ENCODE data around the gene RAB20.

The RAB20 gene

GRCh38 chr13:110574161-110574560 is 12.6 kb upstream of the RAB20 start:
- Histone ChIP-seq H3K4me2 (ENCODE audit: insufficient read depth, low read length, poor library complexity, severe bottlenecking) (no peak overlapping the region), H2BK120ac (ENCODE audit: low read depth, low read length) (no peak overlapping the region)

GRCh38 chr13:110572778-110573118 is 11.2 kb upstream of the RAB20 start:
- Histone ChIP-seq H4K91ac (ENCODE audit: low read depth, low read length, poor library complexity) (no peak overlapping the region), H3K9me3 (replicated peaks in 1 of 2; ENCODE audit: control insufficient read depth in 2 of 2, insufficient read depth in 1 of 2, low read depth in 1 of 2, low read length in 2 of 2) (no peaks in the 10 kb centered on the region), H3K79me1 (ENCODE audit: low read depth, low read length) (no peaks in the 10 kb centered on the region), H3K18ac (ENCODE audit: low read length) (no peak overlapping the region), H3K4ac (ENCODE audit: low read length) (no peak overlapping the region), H3K27ac (replicated peaks; ENCODE audit: low read length) (no peak overlapping the region), H3K4me1 (ENCODE audit: control insufficient read depth in 2 of 2, insufficient read depth in 1 of 2, low read depth in 1 of 2, low read length in 2 of 2) (peaks cover 7 to 12% of the 10 kb centered on the region in 2 donors), H2BK15ac (ENCODE audit: low read length) (no peak overlapping the region), H4K8ac (ENCODE audit: low read depth, low read length) (no peak overlapping the region), H3K4me3 (ENCODE audit: low read length in 2 of 2) (no peak overlapping the region), H2BK120ac (ENCODE audit: low read depth, low read length) (no peak overlapping the region), H3K14ac (ENCODE audit: low read length) (no peak overlapping the region), H3K4me2 (ENCODE audit: insufficient read depth, low read length, poor library complexity, severe bottlenecking) (no peak overlapping the region), H3K27me3 (ENCODE audit: control insufficient read depth in 3 of 3, insufficient read depth in 3 of 3, low read depth in 1 of 3, low read length in 3 of 3) (peaks cover 0 to 22% (median 0%) of the 10 kb centered on the region in 3 experiments), H3K36me3 (replicated peaks in 1 of 2; ENCODE audit: control insufficient read depth in 2 of 2, insufficient read depth in 2 of 2, low read length in 2 of 2) (no peaks in the 10 kb centered on the region), H2AFZ (ENCODE audit: low read length) (no peak overlapping the region), H3K23ac (ENCODE audit: low read depth, low read length, poor library complexity) (no peak overlapping the region), H2AK5ac (ENCODE audit: low read depth, low read length) (no peak overlapping the region), H3K9ac (ENCODE audit: low read depth, low read length, poor library complexity) (no peak overlapping the region), H2BK12ac (ENCODE audit: low read length) (no peak overlapping the region), H2BK5ac (ENCODE audit: low read length) (no peak overlapping the region)
- DNase-seq (ENCODE audit: low spot score) = no peak
- WGBS, 2 donors (ENCODE audit: extremely low coverage in 2 of 2, insufficient read length in 2 of 2, insufficient replicate concordance in 1 of 2) = no CpG with 5 or more reads among the region's 2 CpGs

More at GRCh38 chr13:110574161-110574560, 12.6 kb upstream of the RAB20 start:
- no peak overlapping the region for H3K4me3 ChIP-seq (ENCODE audit: low read length in 2 of 2)
- no peaks in the 10 kb centered on the region for H3K79me1 ChIP-seq (ENCODE audit: low read depth, low read length)
- H3K9me3 ChIP-seq (replicated peaks in 1 of 2; ENCODE audit: control insufficient read depth in 2 of 2, insufficient read depth in 1 of 2, low read depth in 1 of 2, low read length in 2 of 2) = no peaks in the 10 kb centered on the region
- DNase-seq (ENCODE audit: low spot score) = no peak
- peak overlapping the region; percentile 78 for H3K18ac ChIP-seq (ENCODE audit: low read length)
- no peak overlapping the region for H3K14ac ChIP-seq (ENCODE audit: low read length)
- H2BK15ac ChIP-seq (ENCODE audit: low read length) = no peak overlapping the region
- no peak overlapping the region for H3K4ac ChIP-seq (ENCODE audit: low read length)
- no CpG with 5 or more reads among the region's 9 CpGs for WGBS, 2 donors (ENCODE audit: extremely low coverage in 2 of 2, insufficient read length in 2 of 2, insufficient replicate concordance in 1 of 2)
- H2BK12ac ChIP-seq (ENCODE audit: low read length) = no peak overlapping the region
- peaks cover 7 to 12% of the 10 kb centered on the region in 2 donors for H3K4me1 ChIP-seq (ENCODE audit: control insufficient read depth in 2 of 2, insufficient read depth in 1 of 2, low read depth in 1 of 2, low read length in 2 of 2)
- no peak overlapping the region for H4K91ac ChIP-seq (ENCODE audit: low read depth, low read length, poor library complexity)
- H3K9ac ChIP-seq (ENCODE audit: low read depth, low read length, poor library complexity) = no peak overlapping the region
- H3K36me3 ChIP-seq (replicated peaks in 1 of 2; ENCODE audit: control insufficient read depth in 2 of 2, insufficient read depth in 2 of 2, low read length in 2 of 2) = no peaks in the 10 kb centered on the region
- H4K8ac ChIP-seq (ENCODE audit: low read depth, low read length) = no peak overlapping the region
- H2AFZ ChIP-seq (ENCODE audit: low read length) = no peak overlapping the region
- H2BK5ac ChIP-seq (ENCODE audit: low read length) = no peak overlapping the region
- H3K23ac ChIP-seq (ENCODE audit: low read depth, low read length, poor library complexity) = no peak overlapping the region
- no peak overlapping the region for H2AK5ac ChIP-seq (ENCODE audit: low read depth, low read length)
- H3K27ac ChIP-seq (replicated peaks; ENCODE audit: low read length) = no peak overlapping the region
- peaks cover 0 to 22% (median 0%) of the 10 kb centered on the region in 3 experiments for H3K27me3 ChIP-seq (ENCODE audit: control insufficient read depth in 3 of 3, insufficient read depth in 3 of 3, low read depth in 1 of 3, low read length in 3 of 3)

GRCh38 chr13:110571896-110572777 is 10.6 kb upstream of the RAB20 start:
- H3K14ac ChIP-seq (ENCODE audit: low read length) = no peak overlapping the region
- no peak overlapping the region for H2BK12ac ChIP-seq (ENCODE audit: low read length)
- peak overlapping the region; percentile 53 for H3K23ac ChIP-seq (ENCODE audit: low read depth, low read length, poor library complexity)
- no peak overlapping the region for H4K8ac ChIP-seq (ENCODE audit: low read depth, low read length)
- H2AFZ ChIP-seq (ENCODE audit: low read length) = no peak overlapping the region
- peaks cover 7 to 12% of the 10 kb centered on the region in 2 donors for H3K4me1 ChIP-seq (ENCODE audit: control insufficient read depth in 2 of 2, insufficient read depth in 1 of 2, low read depth in 1 of 2, low read length in 2 of 2)
- H3K9ac ChIP-seq (ENCODE audit: low read depth, low read length, poor library complexity) = no peak overlapping the region
- H3K79me1 ChIP-seq (ENCODE audit: low read depth, low read length) = no peaks in the 10 kb centered on the region
- peak overlapping the region; percentile 20 for H4K91ac ChIP-seq (ENCODE audit: low read depth, low read length, poor library complexity)
- no CpG with 5 or more reads among the region's 20 CpGs for WGBS, 2 donors (ENCODE audit: extremely low coverage in 2 of 2, insufficient read length in 2 of 2, insufficient replicate concordance in 1 of 2)
- DNase-seq (ENCODE audit: low spot score) = no peak
- H2BK15ac ChIP-seq (ENCODE audit: low read length) = no peak overlapping the region
- no peak overlapping the region for H3K27ac ChIP-seq (replicated peaks; ENCODE audit: low read length)
- H3K4me2 ChIP-seq (ENCODE audit: insufficient read depth, low read length, poor library complexity, severe bottlenecking) = no peak overlapping the region
- no peaks in the 10 kb centered on the region for H3K9me3 ChIP-seq (replicated peaks in 1 of 2; ENCODE audit: control insufficient read depth in 2 of 2, insufficient read depth in 1 of 2, low read depth in 1 of 2, low read length in 2 of 2)
- peak overlapping the region; percentile 62 for H3K18ac ChIP-seq (ENCODE audit: low read length)
- no peak overlapping the region for H3K4me3 ChIP-seq (ENCODE audit: low read length in 2 of 2)
- H2BK5ac ChIP-seq (ENCODE audit: low read length) = no peak overlapping the region
- H3K27me3 ChIP-seq (ENCODE audit: control insufficient read depth in 3 of 3, insufficient read depth in 3 of 3, low read depth in 1 of 3, low read length in 3 of 3) = peaks cover 0 to 22% (median 0%) of the 10 kb centered on the region in 3 experiments
- peak overlapping the region; percentile 15 for H3K4ac ChIP-seq (ENCODE audit: low read length)
- H2AK5ac ChIP-seq (ENCODE audit: low read depth, low read length) = peak overlapping the region; percentile 51
- no peak overlapping the region for H2BK120ac ChIP-seq (ENCODE audit: low read depth, low read length)
- H3K36me3 ChIP-seq (replicated peaks in 1 of 2; ENCODE audit: control insufficient read depth in 2 of 2, insufficient read depth in 2 of 2, low read length in 2 of 2) = no peaks in the 10 kb centered on the region

GRCh38 chr13:110570886-110571285 is 9.4 kb upstream of the RAB20 start:
- Histone ChIP-seq H4K91ac (ENCODE audit: low read depth, low read length, poor library complexity) (no peak overlapping the region), H3K4me1 (ENCODE audit: control insufficient read depth in 2 of 2, insufficient read depth in 1 of 2, low read depth in 1 of 2, low read length in 2 of 2) (peaks cover 7 to 12% of the 10 kb centered on the region in 2 donors), H3K9ac (ENCODE audit: low read depth, low read length, poor library complexity) (no peak overlapping the region), H2BK5ac (ENCODE audit: low read length) (no peak overlapping the region), H4K8ac (ENCODE audit: low read depth, low read length) (no peak overlapping the region), H2BK12ac (ENCODE audit: low read length) (no peak overlapping the region), H3K14ac (ENCODE audit: low read length) (no peak overlapping the region), H3K27me3 (ENCODE audit: control insufficient read depth in 3 of 3, insufficient read depth in 3 of 3, low read depth in 1 of 3, low read length in 3 of 3) (peaks cover 0 to 22% (median 0%) of the 10 kb centered on the region in 3 experiments), H3K9me3 (replicated peaks in 1 of 2; ENCODE audit: control insufficient read depth in 2 of 2, insufficient read depth in 1 of 2, low read depth in 1 of 2, low read length in 2 of 2) (no peaks in the 10 kb centered on the region), H3K36me3 (replicated peaks in 1 of 2; ENCODE audit: control insufficient read depth in 2 of 2, insufficient read depth in 2 of 2, low read length in 2 of 2) (no peaks in the 10 kb centered on the region), H3K4me2 (ENCODE audit: insufficient read depth, low read length, poor library complexity, severe bottlenecking) (no peak overlapping the region), H2BK120ac (ENCODE audit: low read depth, low read length) (no peak overlapping the region), H2AK5ac (ENCODE audit: low read depth, low read length) (no peak overlapping the region), H2BK15ac (ENCODE audit: low read length) (no peak overlapping the region), H3K4me3 (ENCODE audit: low read length in 2 of 2) (no peak overlapping the region), H3K27ac (replicated peaks; ENCODE audit: low read length) (no peak overlapping the region), H2AFZ (ENCODE audit: low read length) (no peak overlapping the region), H3K79me1 (ENCODE audit: low read depth, low read length) (no peaks in the 10 kb centered on the region), H3K23ac (ENCODE audit: low read depth, low read length, poor library complexity) (no peak overlapping the region), H3K18ac (ENCODE audit: low read length) (no peak overlapping the region), H3K4ac (ENCODE audit: low read length) (no peak overlapping the region)
- no CpG with 5 or more reads among the region's 10 CpGs for WGBS, 2 donors (ENCODE audit: extremely low coverage in 2 of 2, insufficient read length in 2 of 2, insufficient replicate concordance in 1 of 2)
- DNase-seq (ENCODE audit: low spot score) = no peak
